ENCODE measurements around the gene SDS.

SDS gene

DNA sequence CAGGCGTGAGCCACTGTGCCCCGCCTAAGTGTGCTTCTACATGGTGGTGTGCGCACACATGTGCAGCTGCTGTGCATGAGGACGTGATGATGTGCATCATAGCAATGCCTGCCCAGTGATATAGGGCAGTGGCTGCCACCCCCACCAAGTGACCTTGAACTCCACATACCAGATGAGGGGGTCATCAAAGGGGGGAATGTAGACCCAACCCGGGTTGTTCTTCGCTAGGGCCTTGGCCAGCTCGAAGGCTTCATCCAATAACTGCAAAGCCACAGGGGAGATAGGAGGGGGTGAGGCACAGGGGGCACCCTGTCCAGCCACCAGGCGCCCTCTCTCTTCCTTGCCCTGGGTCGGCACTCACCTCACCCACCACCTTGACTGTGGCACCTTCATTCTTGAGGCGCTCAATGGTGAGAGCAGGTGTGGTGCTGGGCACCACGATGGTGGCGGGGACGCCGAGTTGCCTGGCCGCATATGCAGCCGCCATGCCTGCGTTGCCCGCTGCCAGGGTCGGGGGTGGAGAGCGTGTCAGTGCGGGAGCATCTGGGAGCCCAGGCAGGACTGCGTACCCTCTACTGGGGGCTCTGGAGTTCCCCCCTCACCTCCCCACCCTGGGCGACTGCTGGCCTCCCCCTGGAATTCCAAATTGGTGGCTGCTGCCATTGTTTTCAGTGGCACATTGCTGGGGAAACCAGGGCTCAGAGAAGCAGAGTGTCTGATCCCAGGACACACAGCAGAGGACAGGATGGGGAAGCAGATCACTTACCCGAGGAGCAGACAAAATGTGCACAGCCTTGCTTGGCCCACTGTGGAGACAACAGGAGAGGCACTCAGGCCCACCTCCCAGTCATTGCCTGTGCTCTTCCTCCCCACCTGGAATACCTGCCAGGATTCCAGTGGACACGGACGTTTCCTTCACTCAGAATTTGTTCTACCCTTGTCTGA, 5.1 kb downstream of the SDS start:
- DNase-seq, result no peak

- no peak for DNase-seq
These were observed 6.0 kb downstream of the SDS start for GRCh38 chr12:113397497-113398197.

GRCh38 chr12:113396828-113397496, 6.7 kb downstream of the SDS start:
- no peak for DNase-seq

- DNase-seq, result no peak
These were observed 7.5 kb downstream of the SDS start for GRCh38 chr12:113396200-113396599.

DNA sequence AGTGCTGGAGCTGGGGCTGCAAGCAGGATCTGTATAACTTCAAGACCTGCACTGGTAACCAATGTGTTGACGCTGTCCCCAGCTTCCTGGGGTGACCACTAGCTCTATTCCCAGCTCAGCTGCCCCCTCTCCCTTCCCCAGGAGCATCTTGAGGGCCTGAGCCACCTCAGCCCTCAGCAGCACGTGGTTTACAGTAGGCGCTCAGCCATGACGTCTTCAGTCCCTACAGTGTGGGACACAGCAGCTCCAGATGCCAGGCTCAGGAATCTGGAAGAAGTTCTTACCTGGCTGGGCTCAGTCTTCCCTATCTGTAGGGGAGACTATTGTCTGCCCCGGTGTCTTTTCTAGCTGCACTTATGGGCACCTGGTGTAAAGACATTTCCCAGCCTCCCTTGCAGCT, 8.6 kb downstream of the SDS start:
- no peak for DNase-seq

GRCh38 chr12:113393749-113394148, 9.9 kb downstream of the SDS start:
- no peak for DNase-seq

DNA sequence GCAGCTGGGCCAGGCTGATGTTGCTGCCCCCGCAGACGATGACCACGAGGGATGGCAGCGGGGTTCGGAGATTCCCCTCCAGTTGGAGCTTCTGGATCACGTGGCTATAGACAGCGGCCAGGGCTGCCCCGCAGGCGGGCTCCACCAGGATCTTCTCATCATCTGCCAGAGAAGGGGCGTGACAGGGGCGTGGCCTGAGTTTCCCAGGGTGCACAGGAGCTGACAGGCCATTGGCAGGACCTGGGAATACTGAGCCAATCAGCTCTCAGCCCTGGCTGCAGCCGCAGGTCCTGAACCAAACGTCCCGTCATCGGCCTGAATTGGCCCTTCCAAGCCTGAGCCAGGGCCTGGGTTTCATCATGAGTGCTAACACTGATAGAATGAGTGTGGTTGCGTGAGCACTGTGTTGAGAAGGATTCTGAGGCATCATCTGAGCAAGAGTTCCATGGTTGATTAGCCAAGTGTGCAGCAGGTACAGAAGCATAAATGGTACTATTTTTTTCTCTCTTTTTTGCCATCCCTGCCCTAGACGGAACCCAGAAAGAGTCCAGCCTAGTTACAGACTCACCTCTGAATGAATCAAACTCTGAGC, 10.6 kb downstream of the SDS start:
- DNase-seq, result no peak

- no peak for DNase-seq
These were observed 11.2 kb downstream of the SDS start for GRCh38 chr12:113392520-113392919.

GRCh38 chr12:113391650-113392337, 11.9 kb downstream of the SDS start:
- no peak for DNase-seq

DNA sequence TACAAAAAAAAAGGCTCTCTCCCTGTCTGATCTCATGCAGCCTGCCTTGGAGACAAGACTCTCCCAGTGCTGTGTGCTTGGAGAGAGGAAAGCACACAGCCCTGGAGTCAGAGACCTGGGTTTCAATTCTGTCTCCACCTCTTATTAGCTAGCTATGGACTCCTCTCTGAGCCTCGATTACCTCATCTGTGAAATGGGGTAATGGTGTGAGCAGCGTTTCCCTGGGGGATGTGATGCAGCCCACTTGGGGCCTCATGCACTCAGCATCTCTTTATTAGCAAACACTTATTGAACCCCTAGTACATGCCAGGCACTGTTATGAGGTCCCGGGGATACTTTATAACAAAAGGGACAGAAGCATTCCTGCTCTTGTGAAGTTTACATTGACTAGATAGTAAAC, 12.5 kb downstream of the SDS start:
- no peak for DNase-seq

GRCh38 chr12:113390064-113391043, 13.3 kb downstream of the SDS start:
- DNase-seq, result no peak

GRCh38 chr12:113388351-113388750, 15.3 kb downstream of the SDS start:
- no peak for DNase-seq

DNA sequence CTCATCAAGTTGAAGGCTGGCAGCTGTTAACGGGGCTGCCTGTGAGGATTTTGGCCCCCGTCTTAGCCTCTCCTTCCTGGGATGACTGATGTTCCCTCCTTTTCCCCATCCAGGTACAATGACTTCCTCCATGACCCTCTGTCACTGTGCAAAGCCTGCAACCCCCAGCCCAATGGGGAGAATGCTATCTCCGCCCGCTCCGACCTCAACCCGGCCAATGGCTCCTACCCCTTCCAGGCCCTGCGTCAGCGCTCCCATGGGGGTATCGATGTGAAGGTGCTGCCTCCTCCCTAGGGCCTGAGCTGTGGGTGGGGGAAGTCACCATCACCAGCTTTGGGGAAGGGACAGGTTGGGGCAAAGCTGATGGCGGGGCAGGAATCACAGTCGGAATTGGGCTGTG, 16.1 kb downstream of the SDS start:
- no peak for DNase-seq

GRCh38 chr12:113386866-113387566, 16.7 kb downstream of the SDS start:
- DNase-seq, result no peak

DNA sequence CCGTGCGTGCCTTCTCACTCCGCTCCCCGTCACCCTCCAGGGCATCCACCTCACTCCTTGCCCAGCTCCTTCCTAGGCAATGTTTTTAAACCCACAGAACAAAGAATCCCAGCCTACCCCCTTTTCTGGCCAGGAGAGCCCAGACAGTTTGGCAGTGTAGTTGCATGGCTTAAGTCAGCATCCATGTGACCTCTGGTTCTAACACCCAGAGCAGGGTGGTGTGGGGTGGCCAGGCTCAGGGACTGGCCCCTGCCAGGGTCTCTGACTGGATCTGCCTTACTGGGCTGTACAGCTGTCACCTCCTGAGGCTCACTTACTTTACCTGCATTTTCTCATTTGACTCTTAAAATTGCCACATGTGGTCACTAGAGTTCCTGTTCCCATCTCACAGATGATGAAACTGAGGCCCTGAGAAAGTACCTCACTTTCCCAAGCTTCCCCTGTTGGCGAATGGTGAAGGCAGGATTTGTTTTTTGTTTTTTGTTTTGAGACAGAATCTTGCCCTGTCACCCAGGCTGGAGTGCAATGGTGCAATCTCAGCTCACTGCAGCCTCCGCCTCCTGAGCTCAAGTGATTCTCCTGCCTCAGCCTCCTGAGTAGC, 18.3 kb downstream of the SDS start:
- DNase-seq, result no peak

GRCh38 chr12:113384778-113385177, 18.9 kb downstream of the SDS start:
- no peak for DNase-seq

- DNase-seq, result no peak
These were observed 21.5 kb downstream of the SDS start for GRCh38 chr12:113382206-113382605.

GRCh38 chr12:113381220-113381619, 22.5 kb downstream of the SDS start:
- DNase-seq, result no peak

GRCh38 chr12:113378291-113378690, 25.4 kb downstream of the SDS start:
- DNase-seq, result no peak

DNA sequence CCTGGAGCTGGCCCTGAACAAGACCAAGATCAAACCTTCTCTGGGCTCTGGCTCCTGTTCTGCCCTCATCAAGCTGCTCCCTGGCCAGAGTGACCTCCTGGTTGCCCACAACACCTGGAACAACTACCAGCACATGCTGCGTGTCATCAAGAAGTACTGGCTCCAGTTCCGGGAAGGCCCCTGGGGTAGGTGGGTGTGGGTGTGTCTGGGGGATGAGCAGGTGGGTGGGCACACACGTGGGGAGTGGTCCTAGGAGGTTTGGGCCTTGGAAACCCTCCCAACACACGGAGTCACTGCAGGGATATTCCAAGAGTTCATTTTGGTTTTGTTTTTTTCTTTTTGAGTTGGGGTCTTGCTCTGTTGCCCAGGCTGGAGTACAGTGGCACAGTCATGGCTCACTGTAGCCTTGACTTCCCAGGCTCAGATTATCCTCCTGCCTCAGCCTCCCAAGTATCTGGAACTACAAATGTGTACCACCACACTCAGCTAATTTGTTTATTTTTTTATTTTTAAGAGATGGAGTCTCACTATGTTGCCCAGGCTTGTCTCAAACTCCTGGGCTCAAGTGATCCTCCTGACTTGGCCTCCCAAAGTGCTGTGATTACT, 28.8 kb downstream of the SDS start:
- DNase-seq, result no peak
